Neuron (in vitro differentiated cells): ENCODE results near the gene GARIN5B.
"Not testable (repeated sequence)": the region's sequence is repeated elsewhere in the genome, so short reads cannot be mapped to it uniquely, and the experiment has no call there.

Experiments used
- H2AFZ ChIP-seq: one replicate; pipeline ENCODE4 v1.6.1; 2013; ENCODE audit warnings: low read depth, mild to moderate bottlenecking, inconsistent platforms, low read length, moderate library complexity
- H3K27me3 ChIP-seq: one replicate; pipeline ENCODE4 v1.6.1; 2013; ENCODE audit warnings: low read length; ENCODE audit not compliant: insufficient read depth
- H3K36me3 ChIP-seq: one replicate; pipeline ENCODE4 v1.6.1; 2013; ENCODE audit warnings: low read length; ENCODE audit not compliant: insufficient read depth
- H3K4me1 ChIP-seq: one replicate; pipeline ENCODE4 v1.6.1; 2013; ENCODE audit warnings: low read length; ENCODE audit not compliant: insufficient read depth
- H3K4me3 ChIP-seq: 2 replicates; pipeline ENCODE4 v1.5.1; 2013; ENCODE audit warnings: mild to moderate bottlenecking, low read length, moderate library complexity
- H3K9me3 ChIP-seq: one replicate; pipeline ENCODE4 v1.6.1; 2013; ENCODE audit warnings: low read length

Gene GARIN5B

DNA sequence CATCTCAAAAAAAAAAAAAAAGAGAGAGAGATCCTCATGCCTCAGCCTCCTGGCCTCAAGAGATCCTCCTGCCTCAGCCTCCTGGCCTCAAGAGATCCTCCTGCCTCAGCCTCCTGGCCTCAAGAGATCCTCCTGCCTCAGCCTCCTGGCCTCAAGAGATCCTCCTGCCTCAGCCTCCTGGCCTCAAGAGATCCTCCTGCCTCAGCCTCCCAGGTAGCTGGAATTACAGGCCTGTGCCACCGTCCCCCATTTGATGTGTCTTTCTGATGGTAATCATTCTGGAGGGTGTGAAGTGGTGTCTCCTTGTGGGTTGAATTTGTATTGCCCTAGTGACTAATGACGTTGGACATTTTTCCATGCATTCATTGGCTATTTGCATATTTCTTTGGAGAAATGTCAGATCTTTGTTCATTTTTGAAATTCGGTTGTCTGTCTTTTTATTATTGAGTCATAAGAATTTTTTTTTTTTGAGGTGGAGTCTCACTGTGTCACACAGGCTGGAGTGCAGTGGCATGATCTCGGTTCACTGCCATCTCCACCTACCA, 34.2 kb downstream of the GARIN5B start:
- not testable (repeated sequence) for H3K4me3 ChIP-seq, H3K27me3 ChIP-seq

DNA sequence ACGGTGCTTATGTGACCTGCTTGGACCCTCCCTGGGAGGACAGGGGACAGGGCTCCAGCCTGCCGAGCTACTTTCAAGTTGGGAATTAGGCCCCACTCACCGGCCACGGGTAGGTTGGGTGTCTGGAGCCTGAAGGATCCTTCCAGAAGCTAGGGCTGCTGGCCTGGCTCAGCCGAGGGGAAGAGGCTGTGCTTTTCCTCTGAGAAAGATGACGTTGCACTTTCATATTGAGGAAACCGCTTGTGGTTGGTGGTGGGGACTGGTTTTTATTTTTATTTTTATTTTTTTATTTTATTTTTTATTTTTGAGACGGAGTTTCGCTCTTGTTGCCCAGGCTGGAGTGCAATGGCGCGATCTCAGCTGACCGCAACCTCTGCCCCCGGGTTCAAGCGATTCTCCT, 37.9 kb downstream of the GARIN5B start, which contains the start of gene TMEM150B:
TSS of gene TMEM150B (minus strand) at position 170 of the 400 bp plus-strand sequence. CDS start 4,305 bp downstream, outside the sequence.
- H2AFZ ChIP-seq, result no peak within 1 kb of the TSS

More for the DNA sequence above, 34.2 kb downstream of the GARIN5B start:
- not testable (repeated sequence) for H2AFZ ChIP-seq, H3K9me3 ChIP-seq, H3K4me1 ChIP-seq, H3K36me3 ChIP-seq

DNA sequence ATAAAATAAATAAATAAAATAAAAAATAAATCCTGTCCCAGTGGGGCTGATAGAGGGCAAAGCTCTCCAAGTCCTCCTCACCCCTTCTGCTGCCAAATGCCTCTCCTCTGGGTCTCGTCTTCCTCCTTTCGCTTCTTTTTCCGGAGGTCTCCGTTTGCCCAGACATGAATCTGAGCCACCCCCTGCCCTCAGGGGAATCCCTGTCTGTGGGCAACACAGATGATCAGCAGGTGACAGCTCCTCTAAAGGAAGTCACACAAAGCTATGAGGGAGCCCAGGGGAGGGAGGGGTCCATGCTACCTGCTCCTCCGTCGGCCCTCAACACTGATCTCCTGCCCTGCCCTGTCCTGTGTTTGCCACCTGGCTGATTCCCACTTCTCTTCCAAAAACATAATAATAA, 38.4 kb downstream of the GARIN5B start:
- no peak overlapping the region for H3K4me3 ChIP-seq
- H3K27me3 ChIP-seq, result peaks cover 15% of the 10 kb centered on the region
- no peaks in the 10 kb centered on the region for H3K4me1 ChIP-seq
- H3K36me3 ChIP-seq, result no peaks in the 10 kb centered on the region
- no peak overlapping the region for H2AFZ ChIP-seq
- H3K9me3 ChIP-seq, result no peaks in the 10 kb centered on the region

More for the DNA sequence above, 37.9 kb downstream of the GARIN5B start, which contains the start of gene TMEM150B:
- Histone ChIP-seq H3K27me3 (peaks cover 15% of the 10 kb centered on the region), H3K4me1 (no peaks in the 10 kb centered on the region), H3K36me3 (no peaks in the 10 kb centered on the region), H3K9me3 (no peaks in the 10 kb centered on the region), H3K4me3 (no peak within 1 kb of the TSS)

DNA sequence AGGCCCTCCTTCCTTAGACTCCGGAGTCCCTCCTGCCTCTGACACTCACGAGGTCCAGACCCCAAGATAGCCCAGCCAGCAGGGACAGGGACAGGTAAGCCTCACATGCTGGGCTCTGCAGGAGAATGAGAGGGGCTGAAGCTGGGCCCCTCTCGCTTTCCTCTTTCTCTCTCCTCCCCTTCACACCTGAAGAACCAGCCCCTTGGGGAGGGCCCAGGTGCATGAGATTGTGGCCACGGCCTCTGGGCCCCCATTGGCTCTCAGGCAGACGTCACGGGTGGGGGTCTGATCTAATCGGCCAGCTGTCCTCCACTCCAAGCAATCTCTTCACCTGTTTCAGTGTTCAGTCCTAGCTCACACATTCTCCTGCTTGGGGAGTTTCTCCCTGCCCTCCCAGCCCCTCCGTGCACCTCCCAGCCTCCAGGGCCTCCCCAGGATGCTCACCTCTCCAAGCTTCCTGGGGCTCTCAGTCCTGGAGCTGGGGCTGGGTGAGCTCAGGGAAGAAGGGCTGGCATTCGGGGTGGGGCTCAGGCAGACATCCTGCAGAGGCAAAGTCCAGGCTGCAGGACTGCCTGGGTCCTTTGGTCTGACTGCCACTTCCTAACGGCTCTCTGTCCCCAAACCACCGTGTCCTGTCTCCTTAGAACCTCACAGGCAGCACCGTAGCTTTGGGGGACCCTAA, 40.7 kb downstream of the GARIN5B start:
- no peaks in the 10 kb centered on the region for H3K36me3 ChIP-seq
- H2AFZ ChIP-seq, result no peak overlapping the region
- H3K27me3 ChIP-seq, result peaks cover 15% of the 10 kb centered on the region
- no peak overlapping the region for H3K4me3 ChIP-seq
- no peaks in the 10 kb centered on the region for H3K4me1 ChIP-seq
- no peaks in the 10 kb centered on the region for H3K9me3 ChIP-seq

DNA sequence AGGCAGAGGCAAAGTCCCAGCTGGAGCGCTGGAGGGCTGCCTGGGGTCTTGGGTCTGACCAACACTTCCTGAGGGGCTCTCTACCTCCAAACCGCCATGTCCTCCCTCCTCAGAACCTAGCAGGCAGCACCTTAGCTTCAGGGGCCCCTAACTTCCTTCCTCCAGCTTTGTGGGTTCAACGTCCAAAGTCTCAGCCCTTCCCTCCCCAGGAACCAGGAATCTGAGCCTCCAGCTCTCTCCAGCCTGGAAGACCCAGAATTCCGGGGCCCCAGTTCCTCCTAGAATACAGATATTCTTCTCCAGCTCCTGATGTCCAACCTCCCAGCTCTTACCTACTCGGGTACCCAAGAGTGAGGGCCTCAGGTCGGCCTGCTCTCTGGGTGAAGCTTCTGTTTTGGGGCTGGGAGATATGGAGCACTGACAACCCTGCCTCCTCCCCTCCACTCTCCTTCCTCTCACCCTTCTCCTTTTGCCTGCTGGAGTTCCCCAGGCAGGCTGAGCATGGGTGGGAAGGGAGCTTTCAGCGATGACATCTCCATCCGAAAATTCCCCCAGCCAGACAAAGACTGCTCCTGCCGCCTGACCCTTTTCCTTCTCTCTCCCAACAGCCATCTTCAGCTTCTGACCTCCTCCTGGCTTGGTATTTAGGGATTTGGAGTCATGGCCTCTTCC, 41.5 kb downstream of the GARIN5B start:
- Histone ChIP-seq H3K4me1 (no peaks in the 10 kb centered on the region), H3K27me3 (peaks cover 15% of the 10 kb centered on the region), H3K4me3 (no peak overlapping the region), H2AFZ (no peak overlapping the region), H3K36me3 (no peaks in the 10 kb centered on the region), H3K9me3 (no peaks in the 10 kb centered on the region)

DNA sequence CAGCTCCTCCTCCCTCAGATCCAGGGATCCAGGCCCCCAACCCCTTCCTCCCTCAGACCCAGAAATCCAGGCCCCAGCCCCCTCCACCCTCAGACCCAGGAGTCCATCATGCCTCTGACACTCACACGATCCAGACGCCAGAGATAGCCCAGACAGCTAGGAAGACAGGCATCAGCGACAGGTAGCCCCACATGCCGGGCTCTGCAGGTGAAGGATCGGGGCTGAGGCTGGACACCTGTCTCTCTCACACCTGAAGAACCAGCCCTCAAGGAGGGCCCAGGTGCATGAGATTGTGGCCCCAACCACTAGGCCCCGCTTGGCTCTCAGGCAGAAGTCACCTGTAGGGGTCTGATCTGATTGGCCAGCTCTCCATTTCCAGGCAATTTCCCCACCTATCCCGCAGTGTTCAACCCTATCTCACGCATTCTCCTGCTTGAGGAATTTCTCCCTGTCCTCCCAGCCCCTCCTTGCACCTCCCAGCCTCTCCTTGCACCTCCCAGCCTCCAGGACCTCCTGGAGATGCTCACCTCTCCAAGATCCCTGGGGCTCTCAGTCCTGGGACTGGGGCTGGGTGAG, 42.1 kb downstream of the GARIN5B start:
- Histone ChIP-seq H3K36me3 (no peaks in the 10 kb centered on the region), H3K9me3 (no peaks in the 10 kb centered on the region), H3K27me3 (peaks cover 15% of the 10 kb centered on the region), H3K4me3 (no peak overlapping the region), H2AFZ (no peak overlapping the region), H3K4me1 (no peaks in the 10 kb centered on the region)

DNA sequence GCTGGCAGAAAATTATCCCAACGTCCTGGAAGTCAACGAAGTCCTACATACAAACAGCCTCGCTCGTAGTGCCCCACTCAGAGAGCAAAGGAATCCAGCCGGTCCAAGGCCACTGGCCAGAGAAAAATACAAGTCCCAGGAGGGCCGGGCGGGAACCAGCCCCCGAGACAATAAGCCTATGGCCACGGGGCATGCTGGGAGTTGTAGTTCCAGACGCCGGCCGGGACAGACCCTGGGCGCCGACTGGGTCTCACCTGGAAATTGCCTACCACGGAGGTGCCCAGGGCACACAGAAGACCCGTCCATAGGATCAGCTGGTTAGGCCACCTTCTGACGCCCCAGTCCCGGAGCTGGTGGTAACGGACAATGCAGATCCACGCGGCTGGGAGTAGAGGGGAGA, 43.3 kb downstream of the GARIN5B start:
- H3K36me3 ChIP-seq, result no peaks in the 10 kb centered on the region
- no peak overlapping the region for H3K4me3 ChIP-seq
- no peaks in the 10 kb centered on the region for H3K4me1 ChIP-seq
- no peaks in the 10 kb centered on the region for H3K9me3 ChIP-seq
- peaks cover 15% of the 10 kb centered on the region for H3K27me3 ChIP-seq
- H2AFZ ChIP-seq, result no peak overlapping the region

DNA sequence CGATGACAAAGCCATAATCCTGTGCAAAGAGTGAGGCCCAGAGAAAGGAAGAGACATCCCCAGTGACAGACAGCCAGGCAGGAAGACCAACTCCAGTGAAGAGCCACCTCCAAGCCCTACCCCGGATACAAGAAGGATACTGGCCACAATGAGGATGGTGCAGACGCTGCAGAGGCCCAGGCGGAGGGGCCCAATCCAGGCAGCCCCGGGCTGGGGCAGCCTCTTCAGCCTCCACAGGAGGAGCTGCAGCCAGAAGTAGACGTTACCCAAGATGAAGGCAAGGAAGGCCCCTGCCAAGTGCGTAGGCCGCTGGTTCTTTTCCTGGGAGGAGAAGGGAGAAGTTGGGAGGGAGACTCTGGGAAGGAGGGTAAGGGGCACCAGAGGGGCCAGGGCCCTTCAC, 46.4 kb downstream of the GARIN5B start:
- Histone ChIP-seq H3K9me3 (no peaks in the 10 kb centered on the region), H3K4me3 (no peak overlapping the region)

DNA sequence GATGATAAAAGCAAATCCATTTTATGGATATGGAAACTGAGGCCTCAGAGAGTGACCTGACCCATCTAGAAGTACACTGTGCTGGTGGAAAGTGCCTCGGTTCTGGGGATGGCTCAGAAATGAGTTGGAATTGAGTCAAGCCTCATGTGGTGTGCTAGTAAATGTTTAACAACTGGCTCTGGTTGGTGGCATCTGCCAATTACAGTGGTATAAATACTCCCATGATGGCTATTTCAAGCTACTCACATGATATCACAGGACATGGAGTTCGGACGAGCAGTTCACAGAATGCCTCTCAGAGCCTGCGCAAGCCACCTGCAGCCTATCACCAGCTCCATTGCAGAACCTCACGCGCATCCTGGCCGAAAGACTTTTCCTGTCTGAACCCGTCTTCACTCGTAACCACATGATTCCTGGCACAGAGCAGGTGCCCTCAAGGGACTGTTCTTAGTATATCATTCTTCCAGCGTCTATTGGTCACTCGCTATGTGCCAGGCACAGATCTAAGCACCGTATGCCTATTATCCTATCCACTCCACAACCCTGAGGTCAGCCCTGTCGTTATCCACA, 47.0 kb downstream of the GARIN5B start:
- no peaks in the 10 kb centered on the region for H3K27me3 ChIP-seq
- no peaks in the 10 kb centered on the region for H3K4me1 ChIP-seq
- no peak overlapping the region for H3K4me3 ChIP-seq
- H2AFZ ChIP-seq, result no peak overlapping the region
- no peaks in the 10 kb centered on the region for H3K9me3 ChIP-seq
- peaks cover 2% of the 10 kb centered on the region for H3K36me3 ChIP-seq

More for the DNA sequence above, 46.4 kb downstream of the GARIN5B start:
- Histone ChIP-seq H3K36me3 (peaks cover 2% of the 10 kb centered on the region), H2AFZ (no peak overlapping the region), H3K27me3 (peaks cover 5% of the 10 kb centered on the region), H3K4me1 (no peaks in the 10 kb centered on the region)

DNA sequence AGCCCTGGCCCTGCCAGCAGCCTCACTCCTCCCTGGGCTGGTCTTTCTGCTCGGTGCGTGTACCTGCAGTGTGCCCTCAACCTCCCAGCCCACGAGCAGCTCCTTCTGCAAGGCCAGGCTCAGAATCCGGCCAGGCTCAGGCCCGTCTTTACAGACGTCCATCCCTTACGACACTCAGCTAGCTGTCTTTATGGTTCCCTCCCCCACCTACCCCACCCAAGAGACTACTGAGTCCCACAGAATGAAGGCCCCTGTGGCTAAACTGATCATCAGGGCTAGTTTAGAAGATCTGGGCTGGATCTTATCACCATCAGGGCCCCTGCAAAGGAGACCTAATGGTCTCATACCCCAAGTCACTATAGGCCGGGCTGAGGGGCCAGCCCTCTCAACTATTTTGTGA, 48.7 kb downstream of the GARIN5B start:
- Histone ChIP-seq H3K4me1 (peaks cover 8% of the 10 kb centered on the region), H2AFZ (no peak overlapping the region), H3K4me3 (no peak overlapping the region), H3K27me3 (no peaks in the 10 kb centered on the region), H3K9me3 (peaks cover 1% of the 10 kb centered on the region), H3K36me3 (peaks cover 3% of the 10 kb centered on the region)

DNA sequence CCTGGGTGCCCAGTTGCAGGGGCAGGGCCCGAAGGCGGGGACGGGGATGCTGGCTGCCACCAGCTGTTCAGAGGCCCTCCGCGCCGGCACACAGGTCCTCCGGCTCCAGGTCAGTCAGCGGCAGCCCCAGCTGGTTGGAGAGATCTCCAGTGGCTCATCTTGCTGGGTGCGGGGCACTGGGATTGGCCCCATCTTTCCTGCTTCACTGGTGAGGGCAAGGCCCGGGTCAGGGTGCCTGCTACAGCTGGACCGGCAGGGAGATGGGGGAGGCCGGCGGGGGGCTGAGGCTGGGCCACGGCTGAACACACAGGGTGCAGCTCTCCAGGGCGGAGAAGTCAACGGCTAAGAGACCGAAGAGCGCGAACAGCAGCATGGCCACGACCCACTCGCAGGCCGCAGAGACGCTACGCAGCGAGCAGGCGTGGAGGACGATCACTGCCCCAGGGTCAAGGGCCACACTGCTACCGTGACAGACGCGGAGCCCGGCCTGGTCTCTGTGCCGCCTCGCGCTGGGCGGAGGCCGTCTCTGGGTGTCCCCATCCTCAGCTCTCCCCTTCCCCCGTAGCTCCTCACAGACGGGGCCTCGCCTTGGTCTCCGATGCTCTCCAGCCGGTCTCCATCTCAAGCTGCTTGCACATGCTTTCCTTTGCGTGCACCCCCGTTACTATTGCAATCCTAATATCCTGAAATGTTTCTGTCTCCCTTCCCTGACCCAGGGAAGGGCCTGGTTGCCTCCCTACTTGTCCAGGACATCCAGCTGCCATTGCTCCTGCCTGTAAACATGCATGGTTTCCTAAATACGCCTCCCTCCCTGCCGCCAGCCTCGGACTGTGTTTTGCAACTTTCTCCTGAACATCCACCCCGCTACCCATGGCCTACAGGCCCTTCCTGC, 50.2 kb downstream of the GARIN5B start:
- H3K9me3 ChIP-seq, result peaks cover 6% of the 10 kb centered on the region
- H3K4me1 ChIP-seq, result peaks cover 8% of the 10 kb centered on the region
- H2AFZ ChIP-seq, result no peak overlapping the region
- peaks cover 15% of the 10 kb centered on the region for H3K36me3 ChIP-seq
- H3K4me3 ChIP-seq, result no peak overlapping the region
- H3K27me3 ChIP-seq, result no peaks in the 10 kb centered on the region

DNA sequence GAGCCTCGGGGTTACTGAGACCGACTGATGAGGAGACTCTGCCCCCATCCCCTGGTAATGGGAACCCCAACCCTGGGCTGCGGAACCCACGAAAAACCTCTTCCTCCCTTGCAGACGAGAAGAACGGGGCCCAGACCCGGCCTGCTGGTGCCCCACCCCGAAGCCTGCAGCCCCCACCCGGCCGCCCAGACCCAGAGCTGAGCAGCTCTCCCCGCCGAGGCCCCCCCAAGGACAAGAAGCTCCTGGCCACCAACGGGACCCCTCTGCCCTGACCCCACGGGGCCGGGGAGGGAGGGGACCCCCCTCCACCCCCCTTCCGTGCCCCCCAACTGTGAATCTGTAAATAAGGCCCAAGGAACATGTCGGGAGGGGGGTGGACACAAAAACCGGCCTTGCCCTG, 51.3 kb downstream of the GARIN5B start:
- Histone ChIP-seq H3K4me1 (peaks cover 8% of the 10 kb centered on the region), H3K27me3 (no peaks in the 10 kb centered on the region), H2AFZ (no peak overlapping the region), H3K36me3 (peaks cover 24% of the 10 kb centered on the region), H3K9me3 (peaks cover 6% of the 10 kb centered on the region), H3K4me3 (no peak overlapping the region)
